Measurements from ENCODE around the gene HRAS. TPM values are rescaled to one million over a fixed set of nuclear protein-coding genes. Genes with fewer than 3 reads are reported as not detected.

The HRAS gene
- total and polyA plus RNA-seq, 2 of the 8 experiments (the other 6 are each of a cell fraction or from before 2014, with no cell fraction given): 44.3 to 54.7 TPM

GRCh38 chr11:506995-507726 is 28.2 kb downstream of the HRAS start, which contains the start of gene RNH1 (continued):
- 0 out of 2 replicates have a peak, but pooled peaks have one; percentile 5 for TF ChIP-seq SP1 (IDR thresholded peaks at IDR 0.05; ENCODE audit: low read depth, low read length)
- peak; percentile 36; the same call in 1 of the 2 replicates for TF ChIP-seq TAF1 (IDR thresholded peaks at IDR 0.05; ENCODE audit: low read depth, low read length)
- no peak for TF ChIP-seq MAX (IDR thresholded peaks at IDR 0.05)
- 0 out of 2 replicates have a peak, but pooled peaks have one; percentile 4 for TF ChIP-seq RBBP5 (IDR thresholded peaks at IDR 0.05; ENCODE audit: borderline replicate concordance, low read depth, low read length)
- TF ChIP-seq BRCA1 (IDR thresholded peaks at IDR 0.05; ENCODE audit: low read depth, low read length): no peak
- no peak for TF ChIP-seq TEAD4 (IDR thresholded peaks at IDR 0.05; ENCODE audit: low read depth, low read length)
- TF ChIP-seq KDM4A (IDR thresholded peaks at IDR 0.05; ENCODE audit: low read depth, low read length, severe bottlenecking): peak; percentile 44

Data from H1 (cell line).